ENCODE results near the gene SLC2A2.

The SLC2A2 gene

DNA sequence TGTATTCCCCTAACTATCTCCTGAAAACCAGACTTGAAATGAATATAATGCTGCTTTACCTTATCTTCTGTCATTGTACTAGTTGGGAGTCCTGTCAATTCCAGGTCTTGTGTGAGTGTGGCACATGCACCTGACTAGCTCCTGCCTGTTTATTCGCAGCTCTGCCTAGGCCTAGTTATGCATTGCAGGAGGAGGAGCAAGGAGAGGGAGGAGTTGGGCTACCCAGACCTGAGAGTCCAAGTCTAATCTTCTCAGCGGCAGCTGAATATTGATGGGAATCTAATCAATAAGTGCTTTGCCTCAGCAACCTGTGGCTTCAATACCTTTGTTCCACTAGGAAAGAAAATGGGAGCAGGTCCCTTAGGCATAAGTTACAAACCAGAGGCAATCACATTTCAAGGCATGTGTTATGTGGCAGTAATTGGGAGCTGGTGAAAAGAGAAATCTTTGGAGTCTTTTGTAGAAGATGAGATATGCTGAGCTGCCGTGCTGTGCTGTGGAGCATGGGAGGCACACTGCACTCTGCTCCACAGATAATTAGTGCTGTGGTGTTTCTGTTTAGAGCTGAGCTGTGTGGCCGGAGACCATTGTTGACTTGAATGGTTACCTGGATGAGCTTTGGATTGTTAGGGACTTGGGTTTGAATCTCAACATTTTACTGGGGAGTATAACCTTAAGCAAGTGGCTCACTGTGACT lies at the start of gene SLC2A2:
Gene SLC2A2 (minus strand): TSS at position 124 of the 697 bp plus-strand sequence. CDS start 50 bp downstream, at position 74.
- DNase-seq: no peak

DNA sequence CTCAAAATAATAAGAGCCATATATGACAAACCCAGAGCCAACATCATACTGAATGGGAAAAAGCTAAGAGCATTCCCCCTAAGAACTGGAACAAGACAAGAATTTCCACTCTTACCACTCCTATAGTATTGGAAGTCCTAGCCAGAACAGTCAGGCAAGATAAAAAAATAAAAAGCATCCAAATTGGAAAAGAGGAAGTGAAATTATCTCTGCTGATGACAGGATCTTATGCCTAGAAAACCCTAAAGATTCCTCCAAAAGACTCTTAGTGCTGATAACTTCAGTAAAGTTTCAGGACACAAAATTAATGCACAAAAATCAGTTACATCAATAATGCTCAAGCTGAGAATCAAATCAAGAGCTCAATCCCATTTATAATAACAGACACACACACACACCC lies 45.9 kb upstream of the SLC2A2 start:
- DNase-seq: no peak

DNA sequence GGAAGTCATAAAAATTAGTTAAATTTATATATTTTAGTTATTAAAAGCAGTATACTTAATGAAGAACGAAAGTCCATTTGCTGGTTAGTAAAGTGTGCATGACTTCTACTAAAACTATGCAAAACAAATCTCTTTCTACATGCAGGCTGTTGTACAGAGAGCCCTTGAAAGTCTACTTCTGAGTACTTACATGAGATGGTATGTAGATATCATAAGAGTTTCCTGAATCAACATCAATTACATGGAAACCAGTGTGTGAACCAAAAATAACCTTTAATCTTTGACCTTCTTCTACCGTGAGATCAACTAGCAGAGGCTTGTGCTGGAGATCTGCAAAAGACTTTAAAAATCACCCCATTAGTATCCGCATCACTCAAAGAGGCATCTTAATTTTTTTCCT lies 42.1 kb upstream of the SLC2A2 start:
- DNase-seq: no peak

DNA sequence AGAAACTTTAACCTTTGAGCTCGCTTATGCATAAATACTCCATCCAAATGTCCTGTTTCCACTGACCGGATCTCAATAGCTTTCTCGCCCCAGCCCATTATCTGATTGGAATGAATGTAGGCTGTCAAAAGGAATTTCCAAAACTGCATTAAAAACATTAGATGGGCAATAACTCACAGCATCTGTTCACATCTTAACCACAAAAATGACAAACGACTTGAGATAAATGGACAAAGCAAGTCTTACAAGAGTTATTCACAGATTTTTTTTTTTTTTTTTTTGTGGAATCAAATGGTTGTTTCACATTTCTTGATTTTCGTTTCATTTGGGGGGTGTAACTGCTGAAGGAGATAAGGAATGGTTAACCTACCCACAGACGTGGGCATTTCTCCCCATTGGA lies 39.7 kb upstream of the SLC2A2 start:
- no peak for DNase-seq

DNA sequence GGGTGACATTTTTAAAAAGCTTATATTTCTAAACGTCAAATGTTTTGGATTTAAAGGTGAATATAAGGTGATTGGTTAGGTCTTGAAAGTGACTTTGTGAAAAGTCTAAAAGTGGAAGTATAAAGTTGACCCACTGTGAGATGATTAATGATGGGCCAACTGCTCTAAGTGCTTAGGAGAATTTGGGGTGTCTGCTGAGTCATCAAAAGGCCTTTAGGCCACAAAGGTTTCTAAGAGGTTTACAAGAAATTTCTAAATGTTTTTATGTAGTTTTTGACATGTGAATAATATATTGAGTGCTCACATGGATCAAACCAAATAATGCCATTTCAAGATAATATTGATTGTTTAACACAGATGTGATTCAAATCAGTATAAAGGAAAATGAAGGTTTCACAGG lies 39.2 kb upstream of the SLC2A2 start:
- no peak for DNase-seq

DNA sequence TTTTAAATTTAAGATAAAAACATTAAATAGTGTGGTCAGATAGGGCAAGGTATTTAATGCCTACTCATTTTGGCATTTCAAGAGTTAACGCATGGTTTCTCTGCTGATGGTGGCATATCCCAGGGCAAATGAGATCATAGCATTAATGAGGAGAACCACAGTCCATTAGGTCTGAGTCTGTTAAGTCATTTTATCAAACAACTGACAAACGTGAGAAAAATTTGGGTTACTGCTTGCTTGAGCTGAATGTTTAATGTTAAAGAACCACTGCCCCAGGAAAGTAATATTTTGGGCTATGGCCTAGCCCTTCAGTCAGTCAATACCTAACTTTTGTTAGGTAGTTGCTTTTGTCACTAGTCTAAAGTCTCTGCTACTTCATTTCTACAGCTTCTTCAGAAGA lies 37.9 kb upstream of the SLC2A2 start:
- no peak for DNase-seq

DNA sequence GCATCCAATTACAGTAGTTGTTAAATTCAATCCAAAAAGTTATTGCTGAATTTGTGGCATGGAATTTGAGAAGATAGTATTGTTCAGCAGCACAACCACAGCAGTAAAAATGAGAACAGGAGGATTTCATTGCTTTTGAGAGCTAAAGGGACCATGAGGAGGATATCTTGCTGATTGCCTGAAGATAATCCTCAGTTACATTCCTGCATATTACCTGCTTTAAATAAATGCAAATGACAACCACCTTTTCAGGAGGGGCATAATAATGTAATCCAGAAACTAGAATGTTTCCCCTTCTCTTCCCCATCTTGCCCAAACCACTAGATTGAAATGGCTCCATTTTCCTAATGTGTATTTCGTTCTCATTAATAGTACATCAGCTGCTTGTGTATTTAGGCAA lies 35.2 kb upstream of the SLC2A2 start:
- no peak for DNase-seq

DNA sequence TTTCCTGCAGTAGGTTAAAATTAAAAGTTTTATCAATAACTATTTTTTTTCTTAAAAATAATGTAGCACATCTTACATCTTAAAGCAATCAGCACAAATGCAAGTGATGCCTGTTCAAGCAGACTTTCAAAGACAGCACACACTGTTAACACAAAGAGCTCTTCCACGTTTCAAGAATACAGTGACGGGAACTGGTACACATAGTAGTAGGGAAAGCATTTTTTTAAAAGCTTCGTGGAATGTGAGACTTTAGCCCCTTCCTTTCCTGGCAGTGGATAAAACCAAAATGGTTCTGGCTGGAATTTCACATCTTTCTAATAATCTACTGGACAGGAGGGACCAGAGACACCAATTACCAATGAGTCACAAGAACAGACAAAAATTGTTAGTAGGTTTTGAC lies 33.5 kb upstream of the SLC2A2 start:
- no peak for DNase-seq

DNA sequence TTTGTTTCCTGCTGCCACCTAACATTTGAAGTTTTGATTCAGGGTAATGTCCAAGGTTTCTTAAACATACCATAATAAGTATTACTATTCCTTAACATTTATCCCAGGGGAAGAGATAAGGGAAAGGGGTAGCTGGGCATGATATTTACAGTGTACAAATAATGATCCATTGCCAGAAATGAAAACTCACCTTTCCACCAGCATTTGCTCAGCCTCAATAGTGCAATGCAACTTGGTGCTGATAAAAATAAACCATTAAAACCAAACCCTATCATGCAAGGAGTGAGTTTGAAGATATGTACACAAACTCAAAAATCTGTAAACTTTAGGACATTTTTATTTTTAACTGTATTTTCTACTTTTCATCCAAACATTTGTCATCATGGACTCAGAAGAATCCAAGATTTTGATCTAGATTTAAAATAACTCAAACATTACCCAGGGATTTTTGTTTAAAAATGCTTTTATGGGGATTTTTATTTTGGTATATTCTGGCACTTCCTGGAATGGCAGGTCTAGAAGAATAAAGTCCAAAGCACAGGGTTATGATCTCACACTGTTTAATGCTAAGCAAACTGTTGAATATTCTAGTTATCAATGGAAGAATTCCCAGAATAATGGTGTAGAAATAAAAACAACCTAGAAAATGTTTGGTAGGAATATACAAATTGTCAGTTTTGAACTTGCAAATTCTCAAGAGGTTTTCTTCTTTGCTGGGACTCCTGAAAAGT lies 32.5 kb upstream of the SLC2A2 start:
- no peak for DNase-seq

DNA sequence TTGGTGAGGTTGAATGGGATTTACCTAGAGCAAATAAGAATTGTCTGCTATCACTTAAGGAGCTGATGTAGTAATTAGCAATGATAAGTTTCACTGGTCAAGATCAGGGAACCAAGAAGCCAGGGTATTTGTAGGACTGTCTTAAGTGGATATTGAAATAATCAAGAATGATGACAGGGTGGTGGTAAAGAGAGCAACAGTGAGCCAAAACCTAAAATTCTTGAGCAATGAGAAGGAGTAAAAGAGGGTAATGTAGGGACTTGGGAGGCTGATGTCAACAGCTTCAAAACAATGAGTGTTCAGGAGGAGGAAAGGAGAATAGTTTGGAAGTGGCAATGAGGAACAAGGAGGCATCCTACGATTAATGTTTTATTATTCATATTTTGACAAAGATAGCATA lies 31.5 kb upstream of the SLC2A2 start:
- DNase-seq: no peak

DNA sequence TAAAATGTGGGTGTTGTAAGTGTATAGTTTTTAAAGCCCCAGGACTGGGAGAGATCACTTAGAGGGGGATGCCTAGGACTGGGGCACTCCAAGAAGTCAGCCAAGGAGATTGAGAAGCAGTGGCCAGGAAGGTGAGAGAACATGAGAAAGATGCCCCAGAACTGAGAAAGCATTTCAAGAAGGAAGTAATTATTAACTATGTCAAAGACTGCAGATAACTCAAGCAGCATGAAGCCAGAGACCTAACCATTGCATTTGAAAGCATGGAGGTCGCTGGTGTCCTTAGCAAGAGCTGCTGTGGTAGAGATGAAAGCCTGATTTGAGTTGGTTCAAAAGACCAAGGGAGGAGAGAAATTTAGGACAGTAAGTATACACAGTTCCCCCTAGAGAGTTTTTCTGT lies 30.6 kb upstream of the SLC2A2 start:
- no peak for DNase-seq

DNA sequence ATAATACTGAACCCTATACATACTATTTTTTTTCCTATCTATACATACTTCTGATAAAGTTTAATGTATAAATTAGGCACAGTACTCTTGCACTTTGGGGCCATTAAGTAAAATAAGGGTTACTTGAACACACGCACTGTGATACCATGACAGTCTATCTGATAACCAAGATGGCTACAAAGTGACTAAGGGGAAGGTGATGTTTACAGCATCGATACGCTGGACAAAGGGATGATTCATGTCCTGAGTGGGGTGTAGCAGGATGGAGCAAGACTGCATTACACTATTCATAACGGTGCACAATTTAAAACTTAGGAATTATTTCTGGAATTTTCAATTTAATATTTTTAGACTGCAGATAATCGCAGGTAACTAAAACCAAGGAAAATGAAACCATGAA lies 30.0 kb upstream of the SLC2A2 start:
- no peak for DNase-seq

DNA sequence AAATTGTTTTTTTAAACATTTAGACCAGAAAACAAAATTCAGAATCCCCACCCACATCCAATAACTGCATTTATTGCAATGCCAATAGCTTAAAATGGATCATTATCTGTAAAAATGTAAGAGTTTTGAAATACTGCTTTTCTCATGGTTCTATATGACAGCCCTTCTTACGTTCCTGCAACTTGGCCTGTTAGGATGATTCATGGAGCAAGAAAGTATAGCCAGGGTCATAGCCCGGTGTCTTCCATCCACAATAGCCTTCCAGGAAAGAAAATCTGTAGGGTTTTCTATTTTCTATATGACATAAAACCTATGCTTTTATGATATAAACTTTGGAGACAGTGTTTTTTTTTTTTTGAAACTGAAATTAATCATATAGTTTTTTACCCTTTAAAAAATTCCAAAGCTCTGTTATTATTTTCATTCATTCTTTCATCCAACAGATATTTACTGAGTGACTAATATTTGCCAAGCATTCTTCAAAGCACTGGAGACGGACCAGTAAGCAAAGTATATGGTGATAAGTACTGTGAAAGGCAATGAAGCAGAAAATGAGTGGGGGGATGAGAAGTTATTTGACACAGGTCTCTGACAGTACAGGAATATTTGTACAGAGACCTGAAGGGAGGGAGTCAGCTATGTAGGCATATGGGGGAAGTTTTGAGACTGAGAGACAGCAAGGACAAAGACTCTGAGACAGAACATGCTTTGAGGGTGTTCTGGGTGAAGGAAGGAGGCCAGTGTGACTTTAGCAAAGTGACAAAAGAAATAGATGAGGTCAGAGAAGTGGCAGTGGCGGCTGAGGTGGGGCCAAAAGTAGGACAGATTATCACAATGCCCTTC lies 29.0 kb upstream of the SLC2A2 start:
- DNase-seq: no peak

DNA sequence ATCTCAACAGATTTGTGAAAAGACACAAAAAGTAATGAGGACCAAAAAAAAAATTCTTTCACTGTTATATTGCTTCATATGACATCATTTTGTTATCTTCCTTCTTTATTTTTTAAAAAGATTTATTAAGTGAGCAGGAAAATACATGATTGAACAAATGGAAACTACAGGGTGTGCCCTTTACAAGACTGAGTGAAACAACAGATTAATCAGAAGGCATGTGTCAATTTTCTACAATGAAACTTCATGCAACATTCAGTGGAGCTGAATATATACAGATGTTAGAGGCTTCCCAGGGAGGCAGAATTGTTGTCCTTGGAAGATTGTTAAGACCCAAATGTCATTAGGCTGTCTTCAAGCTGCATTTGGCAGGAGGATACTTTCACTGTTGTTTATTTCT lies 28.4 kb upstream of the SLC2A2 start:
- DNase-seq: no peak

DNA sequence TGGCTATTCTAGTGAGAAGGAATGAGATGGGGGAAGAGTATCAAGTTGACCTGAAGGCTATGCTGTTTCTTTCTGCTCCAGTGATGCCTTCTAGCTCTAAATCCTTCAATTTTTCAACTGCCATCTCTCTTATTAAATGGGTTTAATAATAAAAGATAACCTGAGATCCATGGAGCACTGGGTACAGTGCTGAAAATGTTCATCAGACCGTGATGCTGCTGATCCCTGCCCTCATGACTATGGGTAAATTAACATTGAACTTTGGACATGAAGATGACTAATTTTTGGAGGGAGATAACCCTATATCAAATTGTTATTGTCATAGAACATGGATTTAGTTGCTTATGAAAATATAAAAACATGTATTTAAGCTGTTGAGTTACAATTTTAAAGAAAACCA lies 27.7 kb upstream of the SLC2A2 start:
- no peak for DNase-seq

DNA sequence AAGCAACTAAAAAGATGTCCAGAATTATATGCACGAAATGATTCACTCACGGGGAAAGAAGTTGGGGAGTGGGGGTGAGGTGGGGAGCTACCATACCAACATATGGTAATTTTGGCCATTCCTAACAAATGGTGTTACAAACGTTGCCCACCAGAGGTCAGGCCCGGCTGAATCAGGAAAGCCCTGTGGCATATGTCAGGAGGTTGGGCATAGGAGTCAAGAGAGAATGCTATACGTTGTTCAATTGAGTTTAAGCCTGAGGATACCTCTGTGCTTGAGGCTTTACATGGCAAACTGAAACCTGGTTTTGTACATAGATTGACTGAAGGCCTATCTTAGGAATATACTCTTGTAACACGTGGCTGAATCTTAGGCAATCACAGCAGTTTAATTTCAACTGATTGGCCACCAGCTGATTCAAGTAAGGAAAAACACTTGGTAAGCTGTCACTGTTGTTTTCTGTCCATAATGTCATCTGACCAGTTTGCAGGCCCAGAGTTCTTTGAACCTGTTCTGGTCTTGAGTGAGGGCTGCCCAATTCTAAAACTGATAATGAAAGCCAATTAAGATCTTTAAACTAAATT lies 23.4 kb upstream of the SLC2A2 start:
- DNase-seq: peak; percentile 72

DNA sequence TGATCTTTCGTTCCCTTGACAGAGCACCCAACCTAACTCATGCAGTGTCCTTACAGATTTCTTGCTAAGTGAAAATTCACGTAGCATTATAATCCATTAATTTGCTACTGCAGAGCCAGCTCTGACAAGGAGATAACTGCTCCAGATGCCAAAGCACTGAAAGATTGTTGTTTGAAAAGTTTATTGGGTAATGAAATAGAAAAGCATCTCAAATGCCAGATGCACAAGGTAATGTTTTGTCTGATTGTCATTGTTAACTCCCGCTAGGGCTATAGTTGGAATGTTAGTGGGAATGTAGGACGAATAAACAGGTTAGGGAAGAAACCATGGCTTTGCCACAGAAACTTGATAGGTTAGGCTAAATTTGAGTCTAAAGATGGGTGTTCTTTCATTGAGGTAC lies 20.2 kb upstream of the SLC2A2 start:
- no peak for DNase-seq

DNA sequence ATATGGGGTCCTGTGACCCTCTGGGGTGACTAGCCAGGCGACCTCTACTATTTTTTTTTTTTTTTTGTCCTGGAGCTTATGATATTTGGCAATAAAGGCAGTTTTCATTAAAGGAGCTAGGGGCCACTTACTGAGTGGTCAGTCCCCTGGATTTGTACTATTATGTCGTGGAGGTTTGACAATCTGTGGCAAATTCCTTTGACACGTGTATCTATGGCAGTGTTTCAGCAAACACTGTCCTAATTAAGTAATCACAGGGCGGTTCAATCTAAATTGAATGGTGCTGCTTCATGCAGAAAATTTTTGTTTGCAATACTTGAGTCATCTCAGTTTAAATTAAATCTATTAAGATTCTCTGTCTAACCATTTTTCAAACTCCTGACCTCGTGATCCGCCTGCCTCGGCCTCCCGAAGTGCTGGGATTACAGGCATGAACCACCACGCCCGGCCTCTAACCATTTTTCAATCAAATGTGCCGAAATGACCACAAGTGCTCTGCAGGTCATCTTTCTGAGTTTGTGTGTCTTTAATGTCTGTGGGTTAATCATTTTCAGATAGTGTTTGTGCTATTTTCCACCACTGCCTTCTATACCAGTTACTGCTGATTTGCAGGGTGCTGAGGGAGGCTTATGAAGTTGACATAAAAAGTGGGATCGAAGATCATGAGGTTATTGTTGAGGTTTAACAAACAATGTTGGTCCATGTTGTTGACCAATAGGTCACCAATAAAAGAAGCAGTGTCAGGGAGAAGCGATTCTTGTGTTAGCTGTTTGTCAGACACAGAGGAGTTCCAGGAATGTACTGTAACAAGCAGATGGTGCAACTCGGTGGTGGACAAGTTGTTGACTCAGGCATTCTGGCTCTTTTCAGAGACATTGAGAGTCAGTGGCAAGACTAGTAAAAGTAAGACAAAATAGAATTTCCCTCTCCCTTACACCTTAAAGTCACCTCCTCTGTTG lies 18.6 kb upstream of the SLC2A2 start:
- DNase-seq: no peak

DNA sequence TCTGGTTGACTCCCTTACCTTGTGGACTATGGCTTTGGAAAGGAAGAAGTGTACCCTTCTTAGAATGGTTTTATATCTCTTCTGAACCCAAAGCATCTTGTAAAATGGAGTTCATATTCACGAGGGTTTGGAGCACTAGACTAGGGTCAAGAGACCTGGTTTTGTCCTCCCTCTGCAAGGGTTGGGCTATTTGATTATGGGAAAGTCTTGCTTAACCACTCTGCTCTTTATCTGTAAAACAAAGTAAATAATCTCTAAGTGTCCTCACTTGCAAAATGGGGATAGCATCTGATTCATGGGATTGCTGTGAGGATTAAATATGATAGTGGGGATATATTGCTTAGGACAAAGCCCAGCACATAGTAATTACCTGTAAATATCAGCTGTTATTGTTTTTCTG lies 17.9 kb upstream of the SLC2A2 start:
- DNase-seq: no peak

DNA sequence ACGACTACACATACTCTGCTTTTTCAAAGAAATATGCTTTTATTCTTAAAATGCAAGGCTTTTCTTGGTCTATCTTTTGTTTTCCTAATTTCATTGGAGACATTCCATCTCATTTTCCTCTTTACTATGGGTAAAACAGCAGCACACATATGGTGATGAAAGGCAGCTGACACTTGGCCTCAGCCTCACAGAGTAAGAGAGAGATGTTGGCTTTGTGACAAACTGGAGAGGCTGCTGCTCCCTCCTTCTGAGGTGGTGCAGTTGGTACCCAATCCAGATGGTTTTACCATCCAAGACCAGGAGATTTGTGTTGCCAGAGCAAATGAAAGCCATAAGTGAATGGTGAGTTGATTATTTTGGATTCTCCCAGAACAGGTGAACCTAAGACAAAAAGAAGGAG lies 13.2 kb upstream of the SLC2A2 start:
- no peak for DNase-seq

DNA sequence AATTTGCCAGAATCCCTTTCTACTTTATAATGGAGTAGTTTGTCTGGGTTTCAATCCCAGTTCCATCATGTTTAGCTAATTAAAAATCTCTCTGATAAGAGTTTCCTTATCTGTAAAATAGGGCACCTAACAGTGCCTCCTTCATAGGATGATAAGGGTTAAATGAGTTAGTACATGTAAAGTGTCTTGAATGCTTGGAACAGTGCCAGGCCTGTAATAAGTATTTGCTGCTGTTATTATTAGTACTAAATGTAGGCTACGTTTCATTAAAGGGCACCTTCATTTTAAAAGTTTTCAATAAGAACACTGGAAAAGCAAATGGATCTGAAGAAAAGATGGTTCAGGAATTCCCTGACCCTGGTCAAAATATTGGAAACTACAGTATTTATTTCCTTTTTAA lies 11.8 kb upstream of the SLC2A2 start:
- DNase-seq: no peak

DNA sequence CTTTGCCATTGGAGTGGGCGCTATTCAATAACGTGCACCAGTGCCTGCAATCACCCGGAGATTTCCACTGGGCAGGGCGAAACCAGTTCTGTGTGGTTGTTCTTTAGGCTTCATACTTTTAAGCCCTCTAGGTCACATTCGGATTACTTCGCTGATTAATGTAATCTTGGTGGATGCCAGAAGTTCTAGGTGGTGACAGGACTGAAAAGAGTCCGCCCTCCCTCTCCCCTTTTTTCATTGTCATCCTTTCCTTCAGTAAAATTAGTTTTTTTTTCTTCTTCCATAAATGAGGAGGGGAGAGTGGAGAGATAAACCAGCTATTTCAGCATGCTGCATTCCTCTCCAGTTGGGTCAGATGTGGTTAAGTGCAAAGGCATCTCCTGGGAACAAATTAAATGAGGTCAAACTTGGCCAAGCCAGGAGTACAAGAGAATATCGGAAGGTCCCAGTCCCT lies 2.3 kb upstream of the SLC2A2 start:
- DNase-seq: no peak

Data from activated effector memory CD4-positive, alpha-beta T cell treated with anti-CD3 and anti-CD28 coated beads, Interleukin-2, amount 50 U/mL, for 16 hours (primary cell).